ENCODE measurements around the gene C8A.

Gene C8A

GRCh38 chr1:56908619-56909221 is 54.1 kb downstream of the C8A start:
- H3K4me1 ChIP-seq (ENCODE audit: control insufficient read depth, insufficient read depth, low read length, poor library complexity, severe bottlenecking), result peaks cover 11% of the 10 kb centered on the region
- H3K27ac ChIP-seq (ENCODE audit: low read depth, low read length, severe bottlenecking), result no peak overlapping the region
- H3K4me3 ChIP-seq (ENCODE audit: extremely low read depth, insufficient read depth, low read length, poor library complexity, severe bottlenecking), result no peak overlapping the region
- no CpG with 5 or more reads among the region's 1 CpG for WGBS, 2 experiments (ENCODE audit: insufficient coverage in 2 of 2)
- H3K36me3 ChIP-seq (ENCODE audit: control insufficient read depth, insufficient read depth, low read length), result no peaks in the 10 kb centered on the region
- no peaks in the 10 kb centered on the region for H3K9me3 ChIP-seq (ENCODE audit: control insufficient read depth, low read length)

- H3K27ac ChIP-seq (ENCODE audit: low read depth, low read length, severe bottlenecking), result no peak overlapping the region
- no peaks in the 10 kb centered on the region for H3K9me3 ChIP-seq (ENCODE audit: control insufficient read depth, low read length)
- H3K4me3 ChIP-seq (ENCODE audit: extremely low read depth, insufficient read depth, low read length, poor library complexity, severe bottlenecking), result no peak overlapping the region
- WGBS, 2 experiments (ENCODE audit: insufficient coverage in 2 of 2), result 98% methylated on average over 4 of the region's 4 CpGs
- H3K4me1 ChIP-seq (ENCODE audit: control insufficient read depth, insufficient read depth, low read length, poor library complexity, severe bottlenecking), result peaks cover 11% of the 10 kb centered on the region
- no peaks in the 10 kb centered on the region for H3K36me3 ChIP-seq (ENCODE audit: control insufficient read depth, insufficient read depth, low read length)
Measured at GRCh38 chr1:56910441-56910985, 55.9 kb downstream of the C8A start.

- Histone ChIP-seq H3K36me3 (ENCODE audit: control insufficient read depth, insufficient read depth, low read length) (no peaks in the 10 kb centered on the region), H3K27ac (ENCODE audit: low read depth, low read length, severe bottlenecking) (no peak overlapping the region), H3K4me1 (ENCODE audit: control insufficient read depth, insufficient read depth, low read length, poor library complexity, severe bottlenecking) (peaks cover 11% of the 10 kb centered on the region), H3K4me3 (ENCODE audit: extremely low read depth, insufficient read depth, low read length, poor library complexity, severe bottlenecking) (no peak overlapping the region), H3K9me3 (ENCODE audit: control insufficient read depth, low read length) (no peaks in the 10 kb centered on the region)
- 87 to 98% methylated on average over 5 of the region's 7 CpGs for WGBS, 2 experiments (ENCODE audit: insufficient coverage in 2 of 2)
Measured at GRCh38 chr1:56911098-56911938, 56.7 kb downstream of the C8A start.

- H3K36me3 ChIP-seq (ENCODE audit: control insufficient read depth, insufficient read depth, low read length), result no peaks in the 10 kb centered on the region
- no peak overlapping the region for H3K4me3 ChIP-seq (ENCODE audit: extremely low read depth, insufficient read depth, low read length, poor library complexity, severe bottlenecking)
- H3K27ac ChIP-seq (ENCODE audit: low read depth, low read length, severe bottlenecking), result no peak overlapping the region
- H3K4me1 ChIP-seq (ENCODE audit: control insufficient read depth, insufficient read depth, low read length, poor library complexity, severe bottlenecking), result peaks cover 11% of the 10 kb centered on the region
- H3K9me3 ChIP-seq (ENCODE audit: control insufficient read depth, low read length), result no peaks in the 10 kb centered on the region
- 92% methylated on average over 11 to 12 of the region's 12 CpGs for WGBS, 2 experiments (ENCODE audit: insufficient coverage in 2 of 2)
Measured at GRCh38 chr1:56912325-56912724, 57.7 kb downstream of the C8A start.

GRCh38 chr1:56915960-56916359 is 61.4 kb downstream of the C8A start:
- no peaks in the 10 kb centered on the region for H3K36me3 ChIP-seq (ENCODE audit: control insufficient read depth, insufficient read depth, low read length)
- H3K4me1 ChIP-seq (ENCODE audit: control insufficient read depth, insufficient read depth, low read length, poor library complexity, severe bottlenecking), result peaks cover 5% of the 10 kb centered on the region
- no peak overlapping the region for H3K27ac ChIP-seq (ENCODE audit: low read depth, low read length, severe bottlenecking)
- no peak overlapping the region for H3K4me3 ChIP-seq (ENCODE audit: extremely low read depth, insufficient read depth, low read length, poor library complexity, severe bottlenecking)
- 87 to 91% methylated on average over 3 to 4 of the region's 4 CpGs for WGBS, 2 experiments (ENCODE audit: insufficient coverage in 2 of 2)
- no peaks in the 10 kb centered on the region for H3K9me3 ChIP-seq (ENCODE audit: control insufficient read depth, low read length)

GRCh38 chr1:56916630-56917029 is 62.0 kb downstream of the C8A start:
- WGBS, 2 experiments (ENCODE audit: insufficient coverage in 2 of 2), result 86 to 90% methylated on average over 2 to 3 of the region's 3 CpGs
- peaks cover 2% of the 10 kb centered on the region for H3K4me1 ChIP-seq (ENCODE audit: control insufficient read depth, insufficient read depth, low read length, poor library complexity, severe bottlenecking)
- H3K27ac ChIP-seq (ENCODE audit: low read depth, low read length, severe bottlenecking), result no peak overlapping the region
- no peaks in the 10 kb centered on the region for H3K36me3 ChIP-seq (ENCODE audit: control insufficient read depth, insufficient read depth, low read length)
- H3K9me3 ChIP-seq (ENCODE audit: control insufficient read depth, low read length), result no peaks in the 10 kb centered on the region
- no peak overlapping the region for H3K4me3 ChIP-seq (ENCODE audit: extremely low read depth, insufficient read depth, low read length, poor library complexity, severe bottlenecking)

GRCh38 chr1:56917356-56917755 is 62.8 kb downstream of the C8A start:
- Histone ChIP-seq H3K9me3 (ENCODE audit: control insufficient read depth, low read length) (peaks cover 1% of the 10 kb centered on the region), H3K36me3 (ENCODE audit: control insufficient read depth, insufficient read depth, low read length) (no peaks in the 10 kb centered on the region), H3K4me3 (ENCODE audit: extremely low read depth, insufficient read depth, low read length, poor library complexity, severe bottlenecking) (no peak overlapping the region), H3K27ac (ENCODE audit: low read depth, low read length, severe bottlenecking) (no peak overlapping the region), H3K4me1 (ENCODE audit: control insufficient read depth, insufficient read depth, low read length, poor library complexity, severe bottlenecking) (no peaks in the 10 kb centered on the region)
- WGBS, 2 experiments (ENCODE audit: insufficient coverage in 2 of 2), result 79 to 82% methylated on average over 4 to 5 of the region's 5 CpGs

- Histone ChIP-seq H3K27ac (ENCODE audit: low read depth, low read length, severe bottlenecking) (no peak overlapping the region), H3K4me3 (ENCODE audit: extremely low read depth, insufficient read depth, low read length, poor library complexity, severe bottlenecking) (no peak overlapping the region), H3K9me3 (ENCODE audit: control insufficient read depth, low read length) (peaks cover 5% of the 10 kb centered on the region), H3K4me1 (ENCODE audit: control insufficient read depth, insufficient read depth, low read length, poor library complexity, severe bottlenecking) (no peaks in the 10 kb centered on the region), H3K36me3 (ENCODE audit: control insufficient read depth, insufficient read depth, low read length) (no peaks in the 10 kb centered on the region)
- WGBS, 2 experiments (ENCODE audit: insufficient coverage in 2 of 2), result no CpG with 5 or more reads among the region's 2 CpGs
Measured at GRCh38 chr1:56920591-56921001, 66.0 kb downstream of the C8A start.

- H3K36me3 ChIP-seq (ENCODE audit: control insufficient read depth, insufficient read depth, low read length), result no peaks in the 10 kb centered on the region
- peaks cover 5% of the 10 kb centered on the region for H3K9me3 ChIP-seq (ENCODE audit: control insufficient read depth, low read length)
- no peak overlapping the region for H3K4me3 ChIP-seq (ENCODE audit: extremely low read depth, insufficient read depth, low read length, poor library complexity, severe bottlenecking)
- WGBS, 2 experiments (ENCODE audit: insufficient coverage in 2 of 2), result 75% methylated on average over 1 of the region's 1 CpG; no CpG with 5 or more reads in 1 of the 2 experiments
- no peak overlapping the region for H3K27ac ChIP-seq (ENCODE audit: low read depth, low read length, severe bottlenecking)
- no peaks in the 10 kb centered on the region for H3K4me1 ChIP-seq (ENCODE audit: control insufficient read depth, insufficient read depth, low read length, poor library complexity, severe bottlenecking)
Measured at GRCh38 chr1:56921479-56921878, 66.9 kb downstream of the C8A start.

- Histone ChIP-seq H3K36me3 (ENCODE audit: control insufficient read depth, insufficient read depth, low read length) (no peaks in the 10 kb centered on the region), H3K27ac (ENCODE audit: low read depth, low read length, severe bottlenecking) (no peak overlapping the region), H3K4me3 (ENCODE audit: extremely low read depth, insufficient read depth, low read length, poor library complexity, severe bottlenecking) (no peak overlapping the region), H3K4me1 (ENCODE audit: control insufficient read depth, insufficient read depth, low read length, poor library complexity, severe bottlenecking) (no peaks in the 10 kb centered on the region), H3K9me3 (ENCODE audit: control insufficient read depth, low read length) (peaks cover 5% of the 10 kb centered on the region)
- 77 to 87% methylated on average over 3 of the region's 4 CpGs for WGBS, 2 experiments (ENCODE audit: insufficient coverage in 2 of 2)
Measured at GRCh38 chr1:56922070-56922469, 67.5 kb downstream of the C8A start.

- Histone ChIP-seq H3K9me3 (ENCODE audit: control insufficient read depth, low read length) (peaks cover 5% of the 10 kb centered on the region), H3K36me3 (ENCODE audit: control insufficient read depth, insufficient read depth, low read length) (no peaks in the 10 kb centered on the region), H3K4me1 (ENCODE audit: control insufficient read depth, insufficient read depth, low read length, poor library complexity, severe bottlenecking) (no peaks in the 10 kb centered on the region), H3K4me3 (ENCODE audit: extremely low read depth, insufficient read depth, low read length, poor library complexity, severe bottlenecking) (no peak overlapping the region), H3K27ac (ENCODE audit: low read depth, low read length, severe bottlenecking) (no peak overlapping the region)
- WGBS, 2 experiments (ENCODE audit: insufficient coverage in 2 of 2), result no CpG with 5 or more reads among the region's 1 CpG
Measured at GRCh38 chr1:56922507-56922906, 67.9 kb downstream of the C8A start.

Data from mesodermal cell (in vitro differentiated cells).